Kidney (tissue), 14 donors: ENCODE measurements around the gene UBE4B. TPM values are rescaled to one million over a fixed set of nuclear protein-coding genes. Genes with fewer than 3 reads are reported as not detected.

Experiments
- DNase-seq, 5 donors: peaks; one replicate each; pipeline ENCODE4 v3.0.0-alpha.2; 2013 to 2020
- FAIRE-seq: peaks from 2 replicates; lab custom pipeline; 2012; peaks lifted over from hg19 to GRCh38; lab: Jason Lieb, UNC
- H3K27ac ChIP-seq, 2 donors: one replicate each; pipeline ENCODE4 v1.7.0; 2013; ENCODE audit warnings: low read depth in 2 of 2, low read length in 2 of 2, inconsistent platforms in 1 of 2
- H3K27me3 ChIP-seq: one replicate; pipeline ENCODE4 v1.7.1; 2013; ENCODE audit warnings: low read length, inconsistent platforms; ENCODE audit not compliant: control insufficient read depth, insufficient read depth
- H3K36me3 ChIP-seq, 3 donors: one replicate each; pipeline versions ENCODE4 v1.7.0 to v1.7.1; 2013; ENCODE audit warnings: low read length in 3 of 3, control low read depth in 1 of 3, inconsistent platforms in 1 of 3; ENCODE audit not compliant: insufficient read depth in 3 of 3, control insufficient read depth in 2 of 3
- H3K4me1 ChIP-seq, 3 donors: one replicate each; pipeline versions ENCODE4 v1.7.0 to v1.7.1; 2013; ENCODE audit warnings: low read length in 3 of 3, inconsistent platforms in 1 of 3, low read depth in 1 of 3; ENCODE audit not compliant: control insufficient read depth in 2 of 3, insufficient read depth in 2 of 3
- H3K4me3 ChIP-seq, 3 donors: one replicate each; pipeline versions ENCODE4 v1.7.0 to v1.8.1; 2013; ENCODE audit warnings: low read length in 3 of 3, control low read depth in 1 of 3, inconsistent platforms in 1 of 3
- H3K9ac ChIP-seq, 3 donors: one replicate each; pipeline versions ENCODE4 v1.7.0 to v1.7.1; 2013; ENCODE audit warnings: low read length in 3 of 3, control low read depth in 1 of 3, inconsistent platforms in 1 of 3
- H3K9me3 ChIP-seq, 3 donors: one replicate each; pipeline versions ENCODE4 v1.7.0 to v1.7.1; 2013; ENCODE audit warnings: low read length in 3 of 3, control low read depth in 1 of 3, inconsistent platforms in 1 of 3; ENCODE audit not compliant: control insufficient read depth in 2 of 3, insufficient read depth in 1 of 3
- intact Hi-C: fragments of 100-400 bp; cut with DNase I; formaldehyde crosslinking; loops from one replicate; pipeline ENCODE4 v1.11.1; 2022
- polyA plus RNA-seq: library from polyadenylated mRNA; stranded (reverse); fragments of 350-450 nt; fragmentation: Illumina TruSeq; extraction: RNeasy Lipid Tissue Mini Kit (QIAGEN cat#74804); gene quantifications from one replicate; pipeline ENCODE4 v1.2.3, GENCODE V29; 2014; ENCODE audit warnings: low read depth, low replicate concordance; ENCODE audit not compliant: insufficient read depth
- total RNA-seq: library from RNA; stranded (reverse); fragmentation: NEBNext Ultra II Directional; extraction: Animal tissue kit (Norgen Biotek cat#: 25700); gene quantifications from one replicate; pipeline ENCODE4 v1.2.1, GENCODE V29; 2021
- TF ChIP-seq, protein P1 (sequence below): IDR thresholded peaks from 3 replicates; pipeline ENCODE4 v1.5.1; 2012; ENCODE audit warnings: mild to moderate bottlenecking, moderate library complexity, borderline replicate concordance; ENCODE audit not compliant: insufficient read depth; ENCODE audit errors: extremely low read depth
- donor health status: control.
- donor health status: control.
- donor health status: control.
- donor health status: control.
- donor health status: control.
- donor health status: DM: yes; HTN: yes; CAD: no.
- donor health status: Normal renal cell carcinoma (clear cell type).

The UBE4B gene
- total and polyA plus RNA-seq, 2 donors from 2014 or later, result 13.3 to 33.5 TPM

DNA sequence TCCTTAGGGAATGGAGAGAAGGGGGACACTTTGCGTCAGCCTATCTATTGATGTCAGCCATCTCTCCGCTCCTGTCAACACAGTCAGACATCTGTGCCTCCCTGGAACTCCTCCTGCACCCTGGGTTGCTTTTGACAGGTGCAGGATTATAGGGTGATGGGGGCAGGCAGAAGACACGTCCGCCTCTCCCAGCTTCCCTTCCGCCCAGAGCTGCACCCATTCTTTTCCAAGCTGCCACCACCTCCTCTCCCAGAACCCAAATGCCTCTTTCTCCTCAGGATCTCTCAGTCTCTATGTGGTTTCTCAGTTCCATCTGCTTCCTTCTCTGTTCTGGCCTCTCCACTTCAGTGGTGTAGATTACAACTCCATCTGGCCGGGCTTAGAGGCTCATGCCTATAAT is 160.5 kb downstream of the UBE4B start:
- Histone ChIP-seq H3K36me3 (no peaks in the 10 kb centered on the region), H3K27ac (no peak overlapping the region), H3K4me1 (no peaks in the 10 kb centered on the region), H3K27me3 (no peaks in the 10 kb centered on the region), H3K9me3 (no peaks in the 10 kb centered on the region), H3K9ac (no peak overlapping the region), H3K4me3 (no peak overlapping the region)
- intact Hi-C loops, result no loop called here
- FAIRE-seq, result no peak
- DNase-seq, result no peak
- TF ChIP-seq, protein P1, sequence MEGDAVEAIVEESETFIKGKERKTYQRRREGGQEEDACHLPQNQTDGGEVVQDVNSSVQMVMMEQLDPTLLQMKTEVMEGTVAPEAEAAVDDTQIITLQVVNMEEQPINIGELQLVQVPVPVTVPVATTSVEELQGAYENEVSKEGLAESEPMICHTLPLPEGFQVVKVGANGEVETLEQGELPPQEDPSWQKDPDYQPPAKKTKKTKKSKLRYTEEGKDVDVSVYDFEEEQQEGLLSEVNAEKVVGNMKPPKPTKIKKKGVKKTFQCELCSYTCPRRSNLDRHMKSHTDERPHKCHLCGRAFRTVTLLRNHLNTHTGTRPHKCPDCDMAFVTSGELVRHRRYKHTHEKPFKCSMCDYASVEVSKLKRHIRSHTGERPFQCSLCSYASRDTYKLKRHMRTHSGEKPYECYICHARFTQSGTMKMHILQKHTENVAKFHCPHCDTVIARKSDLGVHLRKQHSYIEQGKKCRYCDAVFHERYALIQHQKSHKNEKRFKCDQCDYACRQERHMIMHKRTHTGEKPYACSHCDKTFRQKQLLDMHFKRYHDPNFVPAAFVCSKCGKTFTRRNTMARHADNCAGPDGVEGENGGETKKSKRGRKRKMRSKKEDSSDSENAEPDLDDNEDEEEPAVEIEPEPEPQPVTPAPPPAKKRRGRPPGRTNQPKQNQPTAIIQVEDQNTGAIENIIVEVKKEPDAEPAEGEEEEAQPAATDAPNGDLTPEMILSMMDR, result no peak

DNA sequence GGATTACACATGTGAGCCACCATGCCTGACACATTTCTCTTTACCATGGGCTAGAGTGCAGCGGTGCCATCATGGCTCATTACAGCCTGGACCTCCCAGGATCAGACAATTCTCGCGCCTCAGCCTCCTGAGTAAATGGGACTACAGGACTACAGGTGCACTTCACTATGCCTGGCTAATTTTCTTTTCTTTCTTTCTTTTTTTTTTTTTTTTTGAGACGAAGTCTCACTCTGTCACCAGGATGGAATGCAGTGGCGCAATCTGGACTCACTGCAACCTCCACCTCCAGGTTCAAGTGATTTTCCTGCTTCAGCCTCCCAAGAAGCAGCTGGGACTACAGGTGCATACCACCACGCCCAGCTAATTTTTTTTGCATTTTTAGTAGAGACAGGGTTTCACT is 162.8 kb downstream of the UBE4B start:
- no peaks in the 10 kb centered on the region for H3K4me1 ChIP-seq
- no peaks in the 10 kb centered on the region for H3K27me3 ChIP-seq
- H3K36me3 ChIP-seq, result no peaks in the 10 kb centered on the region
- H3K9me3 ChIP-seq, result no peaks in the 10 kb centered on the region
- no peak overlapping the region for H3K9ac ChIP-seq
- TF ChIP-seq, protein P1, result no peak
- no peak for DNase-seq
- no peak overlapping the region for H3K27ac ChIP-seq
- no peak overlapping the region for H3K4me3 ChIP-seq
- no peak for FAIRE-seq
- intact Hi-C loops, result no loop called here

DNA sequence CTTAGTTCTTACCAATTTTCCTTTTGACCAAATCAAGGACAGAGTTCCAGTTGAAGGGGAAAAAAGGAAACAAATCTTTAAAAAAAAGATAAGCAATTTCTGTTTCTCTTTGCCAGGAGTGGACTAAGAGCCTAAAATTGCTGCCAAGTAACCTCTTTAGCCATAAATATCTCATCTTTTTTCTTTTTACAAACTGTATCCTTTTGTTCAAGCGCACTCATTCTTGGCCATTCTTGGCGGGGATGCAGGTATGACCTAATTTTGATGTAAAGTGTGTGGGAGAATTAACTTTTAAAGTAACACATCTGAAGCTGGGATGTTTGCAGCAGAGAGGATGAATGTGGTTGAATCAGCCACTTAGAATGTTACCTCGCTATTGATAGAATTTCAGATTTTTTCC is 164.2 kb downstream of the UBE4B start:
- no peak for FAIRE-seq
- H3K9ac ChIP-seq, result no peak overlapping the region
- TF ChIP-seq, protein P1, result no peak

DNA sequence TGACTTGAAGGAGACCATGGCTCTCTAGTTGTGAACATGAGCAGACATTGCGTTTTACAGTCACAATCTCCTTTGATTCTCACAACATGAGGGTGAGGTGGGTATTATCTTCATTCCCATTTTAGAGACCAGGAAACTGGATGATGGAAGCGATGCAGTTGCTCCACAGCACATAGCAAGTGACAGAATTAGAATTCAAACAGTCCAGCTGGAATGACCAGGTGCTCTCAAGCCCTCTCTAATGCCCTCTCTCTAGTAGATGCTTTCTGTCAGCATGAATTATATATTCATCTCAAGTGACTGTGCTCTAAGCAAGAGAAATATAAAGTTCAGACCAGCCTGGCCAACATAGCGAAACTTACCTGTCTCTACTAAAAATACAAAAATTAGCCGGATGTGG is 167.9 kb downstream of the UBE4B start:
- Histone ChIP-seq H3K36me3 (no peaks in the 10 kb centered on the region), H3K9me3 (no peaks in the 10 kb centered on the region), H3K27ac (no peak overlapping the region), H3K9ac (no peak overlapping the region), H3K27me3 (no peaks in the 10 kb centered on the region), H3K4me3 (no peak overlapping the region), H3K4me1 (no peaks in the 10 kb centered on the region)
- intact Hi-C loops, result no loop called here
- TF ChIP-seq, protein P1, result no peak
- no peak for DNase-seq
- no peak for FAIRE-seq

More for the DNA sequence above, 164.2 kb downstream of the UBE4B start:
- intact Hi-C loops, result no loop called here
- no peaks in the 10 kb centered on the region for H3K9me3 ChIP-seq
- no peak for DNase-seq
- H3K27me3 ChIP-seq, result no peaks in the 10 kb centered on the region
- H3K36me3 ChIP-seq, result no peaks in the 10 kb centered on the region
- no peak overlapping the region for H3K27ac ChIP-seq
- no peak overlapping the region for H3K4me3 ChIP-seq
- H3K4me1 ChIP-seq, result no peaks in the 10 kb centered on the region
